CD4-positive, alpha-beta memory T cell (primary cell): ENCODE data around the gene AXIN2. TPM values are rescaled to one million over a fixed set of nuclear protein-coding genes. Genes with fewer than 3 reads are reported as not detected.
"Not testable (repeated sequence)": the region's sequence is repeated elsewhere in the genome, so short reads cannot be mapped to it uniquely, and the experiment has no call there.

Experiments
- CTCF ChIA-PET: fragments of 350-600 bp; sonication (Branson Sonifier 250); formaldehyde crosslinking; loops from one replicate; lab custom pipeline; 2021; ENCODE audit warnings: inconsistent platforms; ENCODE audit not compliant: partially characterized antibody; lab: Charles Lee
- POLR2A ChIA-PET: fragments of 350-600 bp; sonication (Branson Sonifier 250); formaldehyde crosslinking; loops from one replicate; lab custom pipeline; 2021; ENCODE audit not compliant: partially characterized antibody; lab: Charles Lee
- DNase-seq, 5 donors: peaks; one replicate each; pipeline versions ENCODE4 v3.0.0 to v3.0.0-alpha.2; 2020 to 2022; ENCODE audit warnings: mixed read lengths in 1 of 5
- H3K27ac ChIP-seq: one replicate; pipeline ENCODE4 v1.7.0; 2013; ENCODE audit warnings: low read depth, low read length
- H3K27me3 ChIP-seq: 2 replicates; pipeline ENCODE4 v1.7.0; 2013; ENCODE audit warnings: mild to moderate bottlenecking, low read length, moderate library complexity; ENCODE audit not compliant: insufficient read depth
- H3K36me3 ChIP-seq: 2 replicates; pipeline ENCODE4 v1.7.0; 2013; ENCODE audit warnings: mild to moderate bottlenecking, low read length, moderate library complexity; ENCODE audit not compliant: insufficient read depth
- H3K4me1 ChIP-seq: 2 replicates; pipeline ENCODE4 v1.7.0; 2013; ENCODE audit warnings: mild to moderate bottlenecking, low read length, moderate library complexity; ENCODE audit not compliant: insufficient read depth
- H3K4me3 ChIP-seq, 2 donors: one replicate each; pipeline ENCODE4 v1.7.0; 2013; ENCODE audit warnings: low read length in 2 of 2, mild to moderate bottlenecking in 1 of 2
- H3K9me3 ChIP-seq, 2 donors: one replicate each; pipeline ENCODE4 v1.7.0; 2013; ENCODE audit warnings: low read length in 2 of 2, control low read depth in 1 of 2; ENCODE audit not compliant: control insufficient read depth in 1 of 2
- H3K27ac Mint-ChIP-seq, 7 donors: one replicate each; pipeline ENCODE4 v1.8.0; 2020 to 2021; ENCODE audit warnings: mixed read lengths in 7 of 7, mild to moderate bottlenecking in 6 of 7, inconsistent platforms in 3 of 7, moderate library complexity in 3 of 7
- H3K27me3 Mint-ChIP-seq, 2 donors: one replicate each; pipeline ENCODE4 v1.8.0; 2020 to 2021; ENCODE audit warnings: mixed read lengths in 2 of 2
- H3K36me3 Mint-ChIP-seq, 2 donors: one replicate each; pipeline ENCODE4 v1.8.0; 2020 to 2021; ENCODE audit warnings: mixed read lengths in 2 of 2, inconsistent platforms in 1 of 2, mild to moderate bottlenecking in 1 of 2
- H3K4me1 Mint-ChIP-seq, 4 donors: one replicate each; pipeline ENCODE4 v1.8.0; 2020 to 2021; ENCODE audit warnings: mixed read lengths in 4 of 4, mild to moderate bottlenecking in 1 of 4
- H3K4me3 Mint-ChIP-seq, 8 donors: one replicate each; pipeline ENCODE4 v1.8.0; 2020 to 2021; ENCODE audit warnings: mixed read lengths in 8 of 8, mild to moderate bottlenecking in 7 of 8, moderate library complexity in 6 of 8, inconsistent platforms in 3 of 8
- H3K9me3 Mint-ChIP-seq, 8 donors: one replicate each; pipeline ENCODE4 v1.8.0; 2020 to 2021; ENCODE audit warnings: mixed read lengths in 8 of 8, mild to moderate bottlenecking in 5 of 8, inconsistent platforms in 3 of 8, moderate library complexity in 1 of 8
- intact Hi-C: fragments of 100-400 bp; cut with micrococcal nuclease; formaldehyde crosslinking; loops from one replicate; pipeline ENCODE4 v1.15.1; 2023
- polyA plus RNA-seq, 2 donors: library from polyadenylated mRNA; unstranded; fragments of 300-500 nt; fragmentation: Illumina TruSeq; gene quantifications; one replicate each; pipeline ENCODE4 v1.2.3, GENCODE V29; 2021
- total RNA-seq, 2 experiments: library from RNA; stranded (reverse); gene quantifications; one replicate each; pipeline ENCODE4 v1.2.3, GENCODE V29; 2021

AXIN2 gene
- total and polyA plus RNA-seq, 4 experiments from 2014 or later, result 3.4 to 30.3 (median 20.9) TPM

- peaks cover 44 to 65% of the 10 kb centered on the region in 2 donors for H3K36me3 Mint-ChIP-seq
Measured at GRCh38 chr17:65530523-65531255, 30.8 kb downstream of the AXIN2 start.

DNA sequence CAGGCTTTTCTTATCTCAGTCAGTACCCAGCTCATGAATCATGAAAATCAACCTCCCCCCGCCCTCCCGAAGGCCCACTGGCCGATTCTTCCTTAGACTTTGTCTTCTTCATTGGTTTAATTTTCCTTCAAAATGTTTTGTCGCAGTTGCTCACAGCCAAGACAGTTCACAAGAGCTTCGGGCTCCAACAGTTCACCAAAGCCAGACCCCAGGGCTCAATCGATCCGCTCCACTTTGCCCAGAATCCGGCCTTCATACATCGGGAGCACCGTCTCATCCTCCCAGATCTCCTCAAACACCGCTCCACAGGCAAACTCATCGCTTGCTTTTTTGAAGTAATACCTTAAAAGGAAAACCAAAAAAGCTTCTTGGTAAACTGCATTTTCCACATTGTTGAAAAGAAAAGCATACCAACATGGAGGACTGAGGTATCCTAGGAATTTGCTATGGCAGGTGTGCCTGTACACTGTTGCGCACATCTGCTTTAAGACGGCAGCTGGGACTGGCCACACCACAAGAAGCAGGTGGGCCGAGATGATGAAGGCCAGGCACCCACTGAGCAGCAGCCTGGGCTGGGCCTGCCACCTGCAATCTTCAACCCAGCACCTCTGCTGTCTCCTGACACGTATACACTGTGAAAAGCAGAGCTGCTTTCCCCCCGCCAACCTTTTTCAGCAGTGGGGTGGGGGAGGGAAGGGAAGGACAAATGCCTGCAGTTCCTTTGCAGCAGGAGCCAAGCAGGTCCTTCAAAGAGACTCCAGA, 31.5 kb downstream of the AXIN2 start:
- POLR2A ChIA-PET, result no interaction called here
- Mint-ChIP-seq H3K27ac (peak overlapping the region in 5 of 7 donors; percentile 8 to 60 (median 53)), H3K36me3 (peaks cover 37 to 57% of the 10 kb centered on the region in 2 donors)

More at GRCh38 chr17:65530523-65531255, 30.8 kb downstream of the AXIN2 start:
- intact Hi-C loops, result no loop called here
- Histone ChIP-seq H3K4me3 (no peak overlapping the region), H3K27me3 (no peaks in the 10 kb centered on the region), H3K36me3 (peaks cover 31% of the 10 kb centered on the region), H3K4me1 (no peaks in the 10 kb centered on the region), H3K27ac (no peak overlapping the region), H3K9me3 (no peaks in the 10 kb centered on the region)
- Mint-ChIP-seq H3K27ac (peak overlapping the region in 3 of 7 donors; percentile 47 to 57 (median 49)), H3K9me3 (no peaks in the 10 kb centered on the region), H3K27me3 (no peaks in the 10 kb centered on the region), H3K4me1 (peaks cover 3 to 6% (median 5%) of the 10 kb centered on the region in 4 donors), H3K4me3 (peak overlapping the region in 1 of 8 donors; percentile 64)
- ChIA-PET POLR2A (no interaction called here), CTCF (no interaction called here)
- DNase-seq, result no peak

DNA sequence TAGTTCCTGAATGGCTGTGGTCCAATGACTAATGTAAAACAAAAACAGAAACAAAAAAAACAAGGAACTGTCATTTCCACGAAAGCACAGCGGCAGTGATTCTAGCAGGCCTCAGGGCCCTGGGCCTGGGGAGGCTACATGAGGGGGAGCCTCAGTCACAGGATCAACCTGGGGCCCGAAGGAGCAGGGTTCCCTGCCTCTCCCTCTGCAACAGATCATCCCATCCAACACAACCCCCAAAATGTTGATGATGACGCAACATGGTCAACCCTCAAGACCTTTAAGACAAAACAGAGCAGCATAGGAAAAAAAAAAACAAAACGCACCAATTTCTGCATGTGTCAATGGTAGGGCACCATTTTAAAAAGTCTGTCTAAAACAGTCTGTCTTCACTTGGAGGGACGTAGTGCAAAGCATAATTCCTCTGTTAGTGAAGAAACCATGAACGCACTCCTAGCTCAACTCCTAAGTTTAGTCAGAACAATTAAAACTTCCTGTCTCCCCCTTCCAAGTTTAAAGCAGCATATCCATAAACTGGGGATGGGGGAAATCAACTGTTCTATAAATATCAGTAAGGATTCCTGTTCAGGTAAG, 32.3 kb downstream of the AXIN2 start:
- Histone ChIP-seq H3K27ac (no peak overlapping the region), H3K9me3 (no peaks in the 10 kb centered on the region), H3K4me1 (peaks cover 9% of the 10 kb centered on the region), H3K27me3 (no peaks in the 10 kb centered on the region), H3K36me3 (peaks cover 20% of the 10 kb centered on the region), H3K4me3 (no peak overlapping the region)
- H3K27ac Mint-ChIP-seq, result peak overlapping the region in 3 of 7 donors; percentile 3 to 60 (median 53)
- no peak for DNase-seq
- H3K4me3 Mint-ChIP-seq, result no peak overlapping the region
- intact Hi-C loops, result no loop called here
- H3K36me3 Mint-ChIP-seq, result peaks cover 35 to 52% of the 10 kb centered on the region in 2 donors
- H3K4me1 Mint-ChIP-seq, result peaks cover 9 to 13% (median 12%) of the 10 kb centered on the region in 4 donors
- POLR2A ChIA-PET, result no interaction called here
- no peaks in the 10 kb centered on the region for H3K27me3 Mint-ChIP-seq
- no peaks in the 10 kb centered on the region for H3K9me3 Mint-ChIP-seq
- CTCF ChIA-PET, result no interaction called here

More for the DNA sequence above, 31.5 kb downstream of the AXIN2 start:
- no peak overlapping the region for H3K4me3 ChIP-seq
- no peaks in the 10 kb centered on the region for H3K27me3 Mint-ChIP-seq
- H3K4me3 Mint-ChIP-seq, result no peak overlapping the region
- H3K4me1 Mint-ChIP-seq, result peaks cover 1 to 8% (median 6%) of the 10 kb centered on the region in 4 donors
- no peaks in the 10 kb centered on the region for H3K9me3 ChIP-seq
- no peak for DNase-seq
- peaks cover 24% of the 10 kb centered on the region for H3K36me3 ChIP-seq
- no peaks in the 10 kb centered on the region for H3K27me3 ChIP-seq
- CTCF ChIA-PET, result no interaction called here
- H3K9me3 Mint-ChIP-seq, result no peaks in the 10 kb centered on the region
- H3K4me1 ChIP-seq, result peaks cover under 1% of the 10 kb centered on the region
- intact Hi-C loops, result no loop called here
- no peak overlapping the region for H3K27ac ChIP-seq

GRCh38 chr17:65527857-65528591, 33.4 kb downstream of the AXIN2 start:
- Mint-ChIP-seq H3K4me1 (peaks cover 20 to 23% (median 22%) of the 10 kb centered on the region in 4 donors), H3K27ac (peak overlapping the region in 2 of 7 donors; percentile 77 to 90), H3K9me3 (no peaks in the 10 kb centered on the region), H3K4me3 (no peak overlapping the region), H3K36me3 (peaks cover 30 to 44% of the 10 kb centered on the region in 2 donors), H3K27me3 (no peaks in the 10 kb centered on the region)
- intact Hi-C loops, result no loop called here
- H3K9me3 ChIP-seq, result no peaks in the 10 kb centered on the region
- CTCF ChIA-PET, result no interaction called here
- POLR2A ChIA-PET, result no interaction called here
- peaks cover 18% of the 10 kb centered on the region for H3K4me1 ChIP-seq
- H3K36me3 ChIP-seq, result peaks cover 16% of the 10 kb centered on the region
- no peak for DNase-seq
- no peak overlapping the region for H3K4me3 ChIP-seq
- no peak overlapping the region for H3K27ac ChIP-seq
- H3K27me3 ChIP-seq, result no peaks in the 10 kb centered on the region

GRCh38 chr17:65527381-65527780, 34.1 kb downstream of the AXIN2 start:
- ChIA-PET POLR2A (no interaction called here), CTCF (no interaction called here)
- no peaks in the 10 kb centered on the region for H3K27me3 Mint-ChIP-seq
- peaks cover 12% of the 10 kb centered on the region for H3K36me3 ChIP-seq
- H3K4me3 Mint-ChIP-seq, result no peak overlapping the region
- H3K4me3 ChIP-seq, result no peak overlapping the region
- no peak for DNase-seq
- H3K4me1 Mint-ChIP-seq, result peaks cover 27 to 29% (median 29%) of the 10 kb centered on the region in 4 donors
- H3K27ac Mint-ChIP-seq, result peak overlapping the region in 5 of 7 donors; percentile 23 to 90 (median 66)
- no peak overlapping the region for H3K27ac ChIP-seq
- intact Hi-C loops, result no loop called here
- peaks cover 30 to 39% of the 10 kb centered on the region in 2 donors for H3K36me3 Mint-ChIP-seq
- peaks cover 24% of the 10 kb centered on the region for H3K4me1 ChIP-seq
- H3K9me3 ChIP-seq, result no peaks in the 10 kb centered on the region
- no peaks in the 10 kb centered on the region for H3K27me3 ChIP-seq
- H3K9me3 Mint-ChIP-seq, result peaks cover 0 to 2% (median 0%) of the 10 kb centered on the region in 8 donors

GRCh38 chr17:65526854-65527253, 34.6 kb downstream of the AXIN2 start:
- H3K27me3 Mint-ChIP-seq, H3K4me3 ChIP-seq, POLR2A ChIA-PET, intact Hi-C loops, CTCF ChIA-PET, H3K9me3 ChIP-seq, H3K27me3 ChIP-seq, H3K27ac ChIP-seq, H3K36me3 ChIP-seq, DNase-seq, H3K4me3 Mint-ChIP-seq, H3K9me3 Mint-ChIP-seq: not testable (repeated sequence)
- H3K4me1 ChIP-seq, result peaks cover 30% of the 10 kb centered on the region
- Mint-ChIP-seq H3K27ac (peak overlapping the region in 4 of 7 donors; percentile 42 to 90 (median 60)), H3K36me3 (peaks cover 25 to 34% of the 10 kb centered on the region in 2 donors), H3K4me1 (peaks cover 31 to 33% (median 32%) of the 10 kb centered on the region in 4 donors)
